HUDEP-2 (cell line): ENCODE data around the gene PEX5L.
"Not testable (repeated sequence)": the region's sequence is repeated elsewhere in the genome, so short reads cannot be mapped to it uniquely, and the experiment has no call there.

Experiments
- DNase-seq, 76 experiments: peaks; one replicate each; lab custom pipeline; 2025; ENCODE audit not compliant: unreplicated experiment in 76 of 76; lab: John Stamatoyannopoulos, UW

The PEX5L gene

GRCh38 chr3:180017846-180018245, 18.9 kb downstream of the PEX5L start:
- DNase-seq, result no peak

- no peak for DNase-seq
Observed at GRCh38 chr3:180011927-180012326, 24.8 kb downstream of the PEX5L start.

DNA sequence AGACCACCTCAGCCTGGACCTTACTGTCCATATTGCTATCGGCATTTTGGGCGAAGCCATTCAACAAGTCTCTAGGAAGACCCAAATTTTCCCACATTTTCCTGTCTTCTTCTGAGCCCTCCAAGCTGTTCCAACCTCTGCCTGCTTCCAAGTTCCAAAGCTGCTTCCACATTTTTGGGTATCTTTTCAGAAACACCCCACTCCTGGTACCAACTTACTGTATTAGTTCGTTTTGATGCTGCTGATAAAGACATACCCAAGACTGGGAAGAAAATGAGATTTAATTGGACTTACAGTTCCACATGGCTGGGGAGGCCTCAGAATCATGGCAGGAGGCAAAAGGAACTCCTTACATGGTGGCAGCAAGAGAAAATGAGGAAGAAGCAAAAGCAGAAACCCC, 28.4 kb downstream of the PEX5L start:
- DNase-seq, result not testable (repeated sequence)

DNA sequence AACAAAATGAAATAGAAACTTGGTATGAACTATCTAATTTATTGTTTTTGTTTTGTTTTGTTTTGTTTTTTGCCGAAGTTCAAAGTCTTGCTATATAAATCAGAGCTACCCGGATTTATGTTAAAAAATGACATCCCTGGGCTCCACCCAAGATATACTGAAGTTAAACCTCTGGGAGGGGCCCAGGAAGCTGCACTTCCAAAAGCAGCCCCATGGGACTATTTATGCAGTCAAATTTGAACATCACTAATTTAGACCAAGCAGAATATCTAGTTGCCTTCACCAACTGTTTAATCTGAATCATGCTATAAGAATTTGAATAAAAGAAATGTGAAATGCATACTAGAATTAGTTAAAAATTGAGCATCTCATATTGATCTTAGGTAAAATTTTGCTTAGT, 32.2 kb downstream of the PEX5L start:
- no peak for DNase-seq

DNA sequence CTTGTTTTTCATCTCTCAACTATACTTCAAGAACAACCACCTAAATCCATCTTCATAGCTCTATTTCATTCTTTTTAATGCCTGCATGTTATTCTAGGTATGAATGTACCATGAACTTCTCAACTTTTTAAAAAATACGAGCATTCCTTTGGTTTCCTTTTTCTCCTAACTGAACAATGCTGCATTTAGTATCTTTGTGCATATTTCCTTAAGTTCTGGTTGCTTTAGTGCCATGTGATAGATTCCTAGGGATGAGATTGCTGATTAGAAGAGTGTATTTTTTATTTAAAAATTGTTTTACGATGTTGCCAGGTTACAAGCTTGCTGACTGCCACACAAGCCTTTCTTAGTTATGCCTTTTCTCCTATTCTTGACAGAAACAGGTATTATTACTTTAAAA, 34.7 kb downstream of the PEX5L start:
- no peak for DNase-seq

DNA sequence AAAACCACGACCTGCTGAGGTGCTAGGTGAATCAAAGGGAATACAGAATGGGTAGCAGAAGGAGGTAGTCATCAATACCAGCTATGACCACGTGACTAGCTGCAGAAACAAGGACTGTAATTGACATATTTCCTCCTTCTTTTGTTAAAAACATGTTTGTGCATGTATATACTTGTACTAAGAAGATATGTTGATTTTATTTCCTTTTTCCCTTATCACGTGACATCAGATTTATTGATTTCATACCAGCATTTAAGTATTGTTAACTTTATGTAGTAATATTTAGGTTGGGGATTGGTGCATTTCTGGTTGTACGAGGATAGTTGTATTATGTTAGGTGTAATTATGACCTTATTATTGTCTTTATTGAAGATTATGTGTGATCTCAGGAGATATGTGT, 36.2 kb downstream of the PEX5L start:
- no peak for DNase-seq

DNA sequence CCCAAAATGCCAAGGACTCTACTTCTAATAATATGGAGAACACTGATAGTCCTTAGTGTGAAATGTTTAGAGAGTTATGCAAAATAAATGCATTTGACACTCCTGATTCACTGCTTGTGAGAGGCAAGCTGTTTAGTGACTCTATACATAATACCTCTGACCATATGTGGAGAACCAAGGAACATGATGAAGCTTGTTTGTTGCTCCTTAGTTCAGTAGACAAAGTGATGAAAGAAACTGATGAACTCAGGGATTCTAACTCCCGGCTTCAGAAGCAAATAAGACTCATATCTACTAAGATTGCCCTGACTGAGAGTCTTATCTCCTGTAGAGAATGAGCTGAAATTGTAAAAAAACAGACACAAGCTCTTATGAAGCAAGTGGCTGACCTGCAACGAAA, 41.3 kb downstream of the PEX5L start:
- DNase-seq, result no peak

GRCh38 chr3:179991883-179992282, 44.9 kb downstream of the PEX5L start:
- no peak for DNase-seq

- DNase-seq, result no peak
Observed at GRCh38 chr3:179991104-179991503, 45.6 kb downstream of the PEX5L start.

DNA sequence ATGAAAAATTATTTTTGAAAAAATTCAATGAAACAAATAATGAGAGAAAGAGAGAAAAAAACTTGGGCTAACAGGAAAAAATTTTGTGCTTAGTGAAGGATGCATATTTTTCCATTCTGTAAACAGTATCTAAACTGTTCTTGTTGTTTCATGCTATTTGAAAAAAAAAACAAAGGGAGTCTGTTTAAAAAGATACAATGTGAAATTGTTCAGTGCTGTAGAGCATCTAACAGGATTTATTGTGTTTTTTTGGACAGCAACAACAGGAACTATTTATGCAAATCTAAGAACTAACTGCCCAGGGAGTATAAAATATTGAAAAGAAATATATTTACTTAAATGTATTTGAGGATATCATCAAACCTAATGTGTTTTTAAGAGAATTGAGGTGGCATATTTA, 55.1 kb downstream of the PEX5L start:
- no peak for DNase-seq

DNA sequence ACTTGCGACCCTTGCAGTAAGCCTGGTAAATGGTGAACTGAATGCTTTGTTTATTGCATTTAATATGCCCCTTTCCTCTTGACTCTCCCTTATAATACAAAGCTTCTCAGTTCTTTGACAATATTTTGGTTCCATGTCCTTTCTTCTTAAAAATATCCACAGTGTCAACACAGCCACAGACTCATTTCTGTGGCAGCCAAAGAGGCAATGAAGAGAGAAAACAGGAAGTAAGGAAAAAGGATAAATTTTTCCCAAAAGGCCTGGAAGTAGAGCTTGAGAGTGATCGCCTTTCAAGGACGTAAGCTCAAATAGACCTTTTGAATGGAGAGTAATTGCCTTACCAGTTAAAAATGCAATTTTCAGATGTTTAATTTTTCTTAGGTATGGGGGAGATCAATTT, 59.4 kb downstream of the PEX5L start:
- DNase-seq, result no peak

GRCh38 chr3:179973931-179974361, 62.8 kb downstream of the PEX5L start:
- no peak for DNase-seq

DNA sequence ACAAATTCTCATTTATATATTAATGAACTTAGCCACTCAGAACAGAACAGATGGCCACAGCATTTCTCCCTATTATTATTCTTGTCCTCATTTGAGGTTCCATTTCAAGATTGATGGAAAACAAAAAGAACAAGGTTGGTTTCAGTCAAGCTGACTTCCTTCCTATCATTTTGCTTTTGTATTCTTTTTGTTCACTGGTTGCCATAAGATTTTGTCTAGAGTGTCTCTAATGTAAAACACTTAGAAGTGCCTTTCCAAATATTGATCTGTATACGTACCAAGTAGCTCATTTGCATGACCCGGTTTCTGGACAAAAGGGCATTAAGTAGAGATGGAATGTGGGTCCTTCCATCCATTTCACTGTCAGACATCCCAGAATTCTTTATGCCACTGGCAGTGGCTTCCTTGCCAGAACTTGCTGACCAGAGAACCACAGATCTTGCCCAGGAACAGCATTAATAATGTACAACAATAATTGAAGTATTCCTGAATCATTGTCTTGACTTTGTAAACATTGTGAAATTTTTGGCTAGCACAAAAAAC, 63.8 kb downstream of the PEX5L start:
- DNase-seq, result no peak

- no peak for DNase-seq
Observed at GRCh38 chr3:179971280-179971679, 65.5 kb downstream of the PEX5L start.

DNA sequence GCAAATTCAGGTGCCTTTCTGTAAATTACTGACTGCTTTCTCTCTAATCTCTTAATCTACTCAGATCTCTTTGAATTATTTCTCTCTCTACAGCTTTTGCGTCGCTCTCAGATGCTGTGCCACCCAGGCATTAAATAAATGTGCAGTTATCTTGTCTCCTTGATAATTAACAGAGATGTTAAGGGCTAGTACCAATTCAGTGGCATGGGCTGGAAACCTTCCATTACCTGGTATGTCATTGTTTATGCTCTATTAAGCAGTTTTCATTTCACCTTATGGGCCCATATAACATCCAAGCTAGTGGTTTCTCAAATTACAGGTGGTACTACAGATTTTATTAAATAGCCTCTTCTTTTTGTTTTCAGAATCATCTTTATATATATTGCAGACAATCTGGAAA, 66.0 kb downstream of the PEX5L start:
- no peak for DNase-seq

DNA sequence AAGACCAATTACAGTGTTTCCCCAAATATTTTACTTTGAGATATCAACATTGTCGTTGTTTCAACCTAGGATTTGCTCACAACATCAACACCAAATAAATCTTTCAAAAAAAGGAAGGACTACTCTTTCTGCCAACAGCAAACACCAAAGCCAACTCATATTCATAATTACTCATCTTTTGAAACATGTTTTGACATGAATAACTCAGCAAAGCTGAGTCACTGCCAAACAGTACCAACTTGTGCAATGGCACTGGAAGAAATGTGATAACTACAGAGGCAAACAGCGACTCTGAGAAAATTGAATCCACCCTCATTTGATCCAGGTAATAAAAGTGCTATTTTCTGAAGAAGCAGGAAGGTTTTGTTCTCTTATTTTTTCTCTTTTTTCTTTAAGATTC, 67.2 kb downstream of the PEX5L start:
- no peak for DNase-seq

DNA sequence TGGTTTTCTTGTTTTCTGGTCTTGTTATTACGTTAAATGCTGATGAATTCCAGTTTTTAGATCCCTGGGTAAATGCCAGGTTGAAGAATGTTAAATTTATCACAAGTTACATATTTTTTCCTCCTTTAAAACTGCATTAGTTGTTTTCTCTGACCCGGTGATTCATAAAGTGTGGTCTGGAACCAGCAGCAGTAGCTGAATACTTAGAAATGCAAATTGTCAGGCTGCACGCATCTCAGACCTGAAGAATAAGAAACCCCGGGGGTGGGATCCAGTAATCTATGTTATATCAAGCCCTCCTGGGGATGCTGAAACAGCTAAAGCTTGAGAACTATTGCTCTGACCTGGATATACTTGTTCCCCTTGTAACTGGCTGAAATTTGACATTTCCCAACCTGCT, 69.1 kb downstream of the PEX5L start:
- no peak for DNase-seq

DNA sequence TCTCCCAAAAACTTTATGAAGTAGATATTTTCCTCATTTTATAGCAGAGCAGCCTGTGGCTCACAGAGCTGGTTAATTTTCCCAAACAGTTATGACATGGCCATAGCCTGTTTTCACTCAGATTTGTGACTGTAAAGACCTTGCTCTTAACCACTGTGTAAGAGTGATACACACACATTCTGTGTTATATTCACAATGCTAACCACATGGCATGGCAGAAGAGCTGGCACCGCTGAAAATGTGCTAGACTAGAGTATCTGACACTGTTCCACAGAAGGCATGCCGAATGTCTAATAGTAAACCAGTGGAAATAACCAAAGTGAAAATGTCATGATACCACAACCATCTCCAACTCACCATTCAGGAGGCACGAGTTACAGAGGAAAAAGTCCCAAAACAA, 71.8 kb downstream of the PEX5L start:
- no peak for DNase-seq

GRCh38 chr3:179962629-179963387, 73.9 kb downstream of the PEX5L start:
- no peak for DNase-seq

DNA sequence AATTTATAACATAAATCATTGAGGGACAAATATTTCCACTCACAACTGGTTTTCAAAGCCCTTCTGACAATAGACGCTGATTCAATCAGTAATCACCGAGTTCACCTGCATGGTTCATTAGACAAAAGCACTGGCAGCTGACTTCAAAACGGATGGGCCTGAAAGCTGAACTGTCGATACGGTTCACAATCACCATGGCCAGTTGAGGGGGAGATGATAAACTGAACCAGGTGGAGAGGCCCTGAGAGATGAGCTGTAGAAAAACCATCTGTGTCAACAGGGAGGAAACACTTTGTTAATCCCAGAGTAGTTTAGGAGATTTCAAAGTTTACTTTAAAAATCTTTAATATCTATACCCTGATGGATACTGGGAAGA, 75.0 kb downstream of the PEX5L start:
- no peak for DNase-seq

DNA sequence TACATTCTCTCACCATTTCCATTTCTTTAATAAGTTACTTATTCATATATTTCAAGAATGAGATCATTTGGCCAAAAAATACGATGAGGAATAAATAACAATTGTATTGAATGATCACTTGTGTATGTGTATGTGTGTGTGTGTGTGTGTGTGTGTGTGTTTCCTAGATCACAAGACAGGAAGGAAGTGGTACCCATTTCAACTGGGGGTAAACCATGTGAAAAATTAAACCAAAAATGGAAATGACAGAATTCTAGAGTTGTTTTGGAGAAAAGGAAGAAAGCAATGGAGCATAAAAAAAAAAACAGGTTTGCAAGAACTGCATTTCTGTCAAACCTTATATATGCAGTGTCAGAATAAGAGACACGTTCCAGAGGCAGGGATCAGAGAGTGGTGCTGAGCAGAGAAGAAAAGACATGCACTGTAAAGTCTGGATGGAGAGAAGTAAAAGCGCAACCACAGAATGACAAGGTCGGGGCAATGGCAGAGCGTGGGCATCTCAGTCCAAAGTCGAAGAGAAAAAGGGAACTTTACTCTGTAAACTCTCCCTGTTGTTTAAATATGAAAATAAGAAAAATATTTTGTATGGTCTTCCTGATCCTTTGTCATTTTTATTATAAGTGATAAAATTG, 75.5 kb downstream of the PEX5L start:
- DNase-seq, result no peak

- DNase-seq, result no peak
Observed at GRCh38 chr3:179958759-179959158, 78.0 kb downstream of the PEX5L start.
